ENCODE results near the gene HLA-F. TPM values are rescaled to one million over a fixed set of nuclear protein-coding genes. Genes with fewer than 3 reads are reported as not detected.

HLA-F gene
- total RNA-seq, 4 donors from 2014 or later: 27.6 to 122 (median 85.8) TPM

DNA sequence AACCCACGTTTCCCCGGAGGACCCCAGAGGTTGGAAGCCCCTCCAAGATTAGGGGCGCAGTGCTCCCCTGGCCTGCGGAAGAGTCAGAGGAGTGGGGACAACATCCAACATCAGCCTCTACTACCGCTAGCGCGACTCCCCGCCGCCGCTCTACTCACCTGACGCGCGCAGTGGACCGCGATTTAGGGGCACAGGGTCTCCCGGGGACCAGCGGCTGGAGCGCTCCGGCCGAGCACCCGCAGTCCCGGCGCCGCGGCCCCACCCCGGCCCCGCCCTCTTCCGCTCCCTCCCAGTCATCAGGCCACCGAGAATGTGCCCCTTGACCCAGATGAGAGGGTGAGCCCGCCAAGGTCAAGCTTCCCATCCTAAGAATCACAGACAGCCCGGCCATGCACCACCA is 42.3 kb upstream of the HLA-F start, which contains the start of gene ZFP57:
Gene ZFP57, minus strand, starts transcription at position 249 of the 400 bp plus-strand sequence. CDS start 4,149 bp downstream, outside the sequence.
- TF ChIP-seq, protein P1, sequence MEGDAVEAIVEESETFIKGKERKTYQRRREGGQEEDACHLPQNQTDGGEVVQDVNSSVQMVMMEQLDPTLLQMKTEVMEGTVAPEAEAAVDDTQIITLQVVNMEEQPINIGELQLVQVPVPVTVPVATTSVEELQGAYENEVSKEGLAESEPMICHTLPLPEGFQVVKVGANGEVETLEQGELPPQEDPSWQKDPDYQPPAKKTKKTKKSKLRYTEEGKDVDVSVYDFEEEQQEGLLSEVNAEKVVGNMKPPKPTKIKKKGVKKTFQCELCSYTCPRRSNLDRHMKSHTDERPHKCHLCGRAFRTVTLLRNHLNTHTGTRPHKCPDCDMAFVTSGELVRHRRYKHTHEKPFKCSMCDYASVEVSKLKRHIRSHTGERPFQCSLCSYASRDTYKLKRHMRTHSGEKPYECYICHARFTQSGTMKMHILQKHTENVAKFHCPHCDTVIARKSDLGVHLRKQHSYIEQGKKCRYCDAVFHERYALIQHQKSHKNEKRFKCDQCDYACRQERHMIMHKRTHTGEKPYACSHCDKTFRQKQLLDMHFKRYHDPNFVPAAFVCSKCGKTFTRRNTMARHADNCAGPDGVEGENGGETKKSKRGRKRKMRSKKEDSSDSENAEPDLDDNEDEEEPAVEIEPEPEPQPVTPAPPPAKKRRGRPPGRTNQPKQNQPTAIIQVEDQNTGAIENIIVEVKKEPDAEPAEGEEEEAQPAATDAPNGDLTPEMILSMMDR (IDR thresholded peaks at IDR 0.05; ENCODE audit: low read depth): no peak

DNA sequence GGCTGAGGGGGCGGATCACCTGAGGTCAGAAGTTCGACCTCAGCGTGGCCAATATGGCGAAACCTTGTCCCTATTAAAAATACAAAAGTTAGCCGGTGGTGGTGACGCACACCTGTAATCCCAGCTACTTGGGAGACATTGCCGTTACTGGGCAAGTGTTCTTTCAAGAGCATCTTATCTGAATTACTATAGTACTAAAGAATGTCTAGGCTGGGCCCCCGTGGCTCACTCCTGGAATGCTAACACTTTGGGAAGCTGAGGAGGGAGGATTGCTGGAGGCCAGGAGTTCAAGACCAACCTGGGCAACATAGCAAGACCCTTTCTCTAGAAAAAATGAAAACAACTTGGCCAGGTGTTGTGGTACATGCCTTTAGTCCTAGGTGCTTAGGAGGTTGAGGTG is 41.4 kb upstream of the HLA-F start:
- TF ChIP-seq, protein P1 (IDR thresholded peaks at IDR 0.05; ENCODE audit: low read depth): no peak

DNA sequence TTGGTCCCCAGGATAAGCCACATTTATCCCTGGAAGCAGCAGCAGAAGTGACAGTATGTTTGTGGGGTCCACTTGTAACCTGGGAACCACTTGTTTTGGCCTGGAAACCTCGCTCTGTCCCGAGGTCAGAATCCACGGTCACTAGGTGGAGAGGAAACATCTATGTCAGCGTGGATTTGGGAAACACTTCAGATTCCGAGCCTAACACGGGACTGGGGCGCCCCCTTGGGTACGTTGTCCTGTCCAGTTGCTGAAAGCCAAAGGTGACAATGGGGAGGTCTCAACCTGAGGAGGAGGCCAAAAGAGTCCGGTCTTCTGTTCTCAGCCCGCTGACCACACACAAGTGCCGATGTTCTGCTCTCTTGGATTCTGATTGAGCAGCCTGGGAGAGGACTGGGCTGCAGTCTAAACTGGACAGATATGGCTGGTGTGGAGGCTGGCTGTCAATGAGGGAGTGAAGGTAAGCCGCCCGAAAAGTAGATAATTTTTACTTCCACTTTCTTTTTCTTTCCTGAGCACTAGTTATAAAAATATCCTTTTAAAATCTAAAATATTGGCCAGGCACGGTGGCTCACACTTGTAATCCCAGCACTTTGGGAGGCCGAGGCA is 37.4 kb upstream of the HLA-F start:
- TF ChIP-seq, protein P1 (IDR thresholded peaks at IDR 0.05; ENCODE audit: low read depth): no peak

DNA sequence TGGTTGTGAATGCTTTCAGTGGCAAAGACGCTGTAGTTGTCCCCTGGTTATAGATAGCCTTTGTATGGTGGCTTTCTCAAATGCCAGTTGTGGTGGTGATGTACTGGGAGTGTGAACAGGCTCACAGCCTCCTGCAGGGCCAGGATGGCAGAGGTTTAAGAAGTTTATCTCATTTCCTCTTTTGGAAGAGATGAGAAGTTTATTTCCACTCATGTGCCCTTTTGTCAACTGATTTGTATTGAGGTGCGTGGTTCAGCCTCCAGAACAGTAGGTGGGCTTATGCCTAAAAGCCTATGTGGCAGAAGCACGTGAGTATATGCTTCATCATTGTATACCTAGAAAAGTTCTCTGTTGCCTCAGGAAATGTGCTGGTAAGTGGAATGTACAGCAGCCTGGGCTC is 28.6 kb upstream of the HLA-F start:
- TF ChIP-seq, protein P1 (IDR thresholded peaks at IDR 0.05; ENCODE audit: low read depth): no peak

DNA sequence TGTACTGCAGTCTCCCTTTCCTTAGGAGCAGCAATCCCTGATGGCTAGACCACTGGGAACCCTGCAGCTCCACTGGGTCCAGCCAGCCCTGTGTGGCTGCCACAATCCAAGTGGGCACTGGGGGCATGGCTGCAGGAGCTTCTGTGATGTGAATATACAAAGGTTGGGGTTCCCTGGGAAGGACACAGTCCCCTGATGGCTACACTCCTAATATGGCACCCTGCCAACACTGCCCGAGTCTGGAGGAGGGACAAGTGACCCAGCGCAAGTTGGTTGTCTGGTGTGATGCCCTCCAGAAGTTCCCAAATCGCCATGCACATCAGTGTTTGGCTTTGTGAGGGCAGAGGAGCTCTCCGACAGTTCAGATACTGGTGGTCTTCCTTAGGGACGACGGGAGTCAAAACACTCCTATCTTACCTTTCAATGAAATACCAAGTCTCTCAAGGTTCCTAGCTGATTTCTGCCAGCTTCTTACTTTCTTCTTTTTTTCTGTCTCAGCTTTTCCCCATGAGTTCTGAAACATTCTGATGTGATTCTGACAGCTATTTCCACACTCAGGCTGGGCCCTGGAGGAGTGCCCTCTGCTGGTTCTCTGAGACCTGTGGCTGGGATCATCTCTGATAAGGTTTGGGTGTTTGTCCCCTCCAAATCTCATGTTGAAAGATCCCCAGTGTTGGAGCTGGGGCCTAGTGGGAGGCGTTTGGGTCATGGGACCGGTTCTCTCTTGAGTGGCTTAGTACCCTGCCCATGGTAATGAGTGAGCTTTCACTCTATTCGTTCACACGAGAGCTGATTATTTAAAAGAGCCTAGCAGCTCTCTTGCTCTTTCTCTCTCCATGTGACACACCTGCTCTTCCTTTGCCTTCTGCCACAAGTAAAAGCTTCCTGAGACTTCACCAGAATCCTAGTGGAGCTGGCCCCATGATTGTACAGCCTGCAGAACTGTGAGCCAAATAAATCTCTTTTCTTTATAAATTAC is 26.8 kb upstream of the HLA-F start:
- TF ChIP-seq, protein P1 (IDR thresholded peaks at IDR 0.05; ENCODE audit: low read depth): no peak

DNA sequence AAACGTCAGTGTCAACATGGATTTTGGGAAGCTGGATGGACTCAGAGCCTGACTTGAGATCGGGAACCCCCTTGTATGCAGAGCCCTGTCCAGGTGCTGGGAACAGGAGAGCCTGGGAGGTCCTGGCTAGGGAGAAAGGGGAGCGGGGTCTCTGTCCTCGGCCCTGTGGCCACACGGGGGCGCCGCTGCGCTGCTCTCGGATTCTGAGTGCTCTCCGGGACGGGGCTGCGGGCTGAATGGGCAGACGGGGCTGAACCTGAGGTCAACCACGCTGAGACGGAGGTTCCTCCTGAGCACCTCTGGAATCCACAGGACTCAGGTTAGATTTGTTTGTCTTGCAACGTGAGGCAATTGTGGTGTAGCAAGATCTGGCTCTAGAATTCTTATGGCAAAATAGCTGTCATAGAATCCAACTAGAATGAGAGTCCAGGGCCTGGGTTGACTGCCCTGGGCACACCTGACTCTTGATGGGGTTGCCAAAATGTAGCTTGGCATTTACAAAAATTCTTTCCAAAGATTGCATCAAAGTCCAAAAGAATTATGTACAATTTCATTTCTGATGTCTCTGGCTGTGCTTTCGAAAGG is 20.6 kb upstream of the HLA-F start:
- TF ChIP-seq, protein P1 (IDR thresholded peaks at IDR 0.05; ENCODE audit: low read depth): no peak

Data from subcutaneous adipose tissue (tissue), 4 donors.